ENCODE measurements around the gene CCDC18. TPM values are rescaled to one million over a fixed set of nuclear protein-coding genes. Genes with fewer than 3 reads are reported as not detected.

Gene CCDC18
- total RNA-seq, 1 donor from 2014 or later, result 3.4 TPM

DNA sequence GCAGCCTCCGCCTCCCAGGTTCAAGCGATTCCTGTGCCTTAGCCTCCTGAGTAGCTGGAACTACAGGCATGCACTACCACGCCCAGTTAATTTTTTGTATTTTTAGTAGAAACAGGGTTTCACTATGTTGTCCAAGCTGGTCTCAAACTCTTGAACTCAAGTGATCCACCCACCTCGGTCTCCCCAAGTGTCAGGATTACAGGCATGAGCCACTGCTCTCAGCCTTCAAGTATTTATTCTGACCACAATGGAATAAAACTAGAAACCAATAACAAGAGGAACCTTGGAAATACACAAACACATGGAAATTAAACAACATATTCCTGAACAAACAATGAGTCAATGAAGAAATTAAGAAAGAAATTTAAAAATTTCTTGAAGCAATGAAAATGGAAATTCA lies 132.5 kb downstream of the CCDC18 start:
- no peaks in the 10 kb centered on the region for H3K27me3 ChIP-seq (ENCODE audit: control insufficient read depth, insufficient read depth, low read length)
- H3K36me3 ChIP-seq (ENCODE audit: control insufficient read depth, insufficient read depth, low read length), result no peaks in the 10 kb centered on the region
- DNase-seq (ENCODE audit: low read depth), result no peak
- no peak for FAIRE-seq
- no peak overlapping the region for H3K4me3 ChIP-seq (ENCODE audit: low read depth, low read length)
- TF ChIP-seq CTCF (IDR thresholded peaks at IDR 0.05; ENCODE audit: insufficient read depth, low read length, severe bottlenecking), result no peak

DNA sequence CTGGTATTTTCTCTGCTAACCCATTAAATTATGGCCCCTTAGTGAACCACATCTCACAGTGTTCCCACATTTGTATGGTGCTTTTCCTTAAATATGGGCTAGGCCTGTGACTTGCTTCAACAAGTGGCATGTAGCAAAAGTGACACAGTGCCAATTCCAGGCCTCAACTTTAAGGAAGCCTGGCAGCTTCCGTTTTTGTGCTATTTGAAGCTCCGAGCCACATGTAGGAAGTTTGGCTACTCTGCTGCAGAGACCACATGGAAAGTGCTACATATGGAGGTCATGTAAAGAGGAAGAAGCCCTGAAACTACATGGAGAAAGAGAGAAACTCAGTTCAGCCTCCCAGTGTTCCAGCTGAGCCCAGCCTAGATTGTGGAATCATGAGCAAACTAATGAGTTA lies 136.7 kb downstream of the CCDC18 start:
- Histone ChIP-seq H3K36me3 (ENCODE audit: control insufficient read depth, insufficient read depth, low read length) (peaks cover 2% of the 10 kb centered on the region), H3K4me3 (ENCODE audit: low read depth, low read length) (no peak overlapping the region), H3K27me3 (ENCODE audit: control insufficient read depth, insufficient read depth, low read length) (no peaks in the 10 kb centered on the region)
- no peak for DNase-seq (ENCODE audit: low read depth)
- no peak for TF ChIP-seq CTCF (IDR thresholded peaks at IDR 0.05; ENCODE audit: insufficient read depth, low read length, severe bottlenecking)
- no peak for FAIRE-seq

DNA sequence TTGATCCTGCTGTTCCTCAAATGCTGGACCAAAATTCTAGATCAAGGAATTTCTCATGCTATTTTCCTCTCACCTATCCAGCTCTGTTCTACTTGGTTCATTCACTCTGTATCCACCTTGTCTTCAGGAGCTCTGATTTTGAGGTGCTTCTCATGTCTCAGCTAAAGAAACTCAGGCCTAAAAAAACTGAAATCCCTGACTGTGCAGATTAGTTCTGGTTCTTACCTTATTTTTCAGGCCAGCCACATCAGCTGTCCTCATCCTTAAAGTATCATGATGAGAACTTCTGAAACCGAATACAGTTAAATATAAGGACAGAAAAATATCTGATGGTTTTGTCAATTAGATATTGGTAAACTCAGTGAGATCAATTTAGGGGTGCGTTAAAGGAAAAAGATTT lies 137.4 kb downstream of the CCDC18 start:
- Histone ChIP-seq H3K27me3 (ENCODE audit: control insufficient read depth, insufficient read depth, low read length) (no peaks in the 10 kb centered on the region), H3K4me3 (ENCODE audit: low read depth, low read length) (no peak overlapping the region), H3K36me3 (ENCODE audit: control insufficient read depth, insufficient read depth, low read length) (peaks cover 2% of the 10 kb centered on the region)
- DNase-seq (ENCODE audit: low read depth) (no peak), FAIRE-seq (no peak)
- no peak for TF ChIP-seq CTCF (IDR thresholded peaks at IDR 0.05; ENCODE audit: insufficient read depth, low read length, severe bottlenecking)

- Histone ChIP-seq H3K27me3 (ENCODE audit: control insufficient read depth, insufficient read depth, low read length) (no peaks in the 10 kb centered on the region), H3K36me3 (ENCODE audit: control insufficient read depth, insufficient read depth, low read length) (peaks cover 2% of the 10 kb centered on the region), H3K4me3 (ENCODE audit: low read depth, low read length) (no peak overlapping the region)
- no peak for DNase-seq (ENCODE audit: low read depth)
- FAIRE-seq, result no peak
- no peak for TF ChIP-seq CTCF (IDR thresholded peaks at IDR 0.05; ENCODE audit: insufficient read depth, low read length, severe bottlenecking)
These were observed 141.2 kb downstream of the CCDC18 start for GRCh38 chr1:93321720-93322119.

GRCh38 chr1:93322349-93322748 lies 141.8 kb downstream of the CCDC18 start:
- peak; percentile 94 for FAIRE-seq
- peak; percentile 95 for DNase-seq (ENCODE audit: low read depth)
- TF ChIP-seq CTCF (IDR thresholded peaks at IDR 0.05; ENCODE audit: insufficient read depth, low read length, severe bottlenecking), result no peak
- Histone ChIP-seq H3K36me3 (ENCODE audit: control insufficient read depth, insufficient read depth, low read length) (peaks cover 2% of the 10 kb centered on the region), H3K4me3 (ENCODE audit: low read depth, low read length) (no peak overlapping the region), H3K27me3 (ENCODE audit: control insufficient read depth, insufficient read depth, low read length) (no peaks in the 10 kb centered on the region)

DNA sequence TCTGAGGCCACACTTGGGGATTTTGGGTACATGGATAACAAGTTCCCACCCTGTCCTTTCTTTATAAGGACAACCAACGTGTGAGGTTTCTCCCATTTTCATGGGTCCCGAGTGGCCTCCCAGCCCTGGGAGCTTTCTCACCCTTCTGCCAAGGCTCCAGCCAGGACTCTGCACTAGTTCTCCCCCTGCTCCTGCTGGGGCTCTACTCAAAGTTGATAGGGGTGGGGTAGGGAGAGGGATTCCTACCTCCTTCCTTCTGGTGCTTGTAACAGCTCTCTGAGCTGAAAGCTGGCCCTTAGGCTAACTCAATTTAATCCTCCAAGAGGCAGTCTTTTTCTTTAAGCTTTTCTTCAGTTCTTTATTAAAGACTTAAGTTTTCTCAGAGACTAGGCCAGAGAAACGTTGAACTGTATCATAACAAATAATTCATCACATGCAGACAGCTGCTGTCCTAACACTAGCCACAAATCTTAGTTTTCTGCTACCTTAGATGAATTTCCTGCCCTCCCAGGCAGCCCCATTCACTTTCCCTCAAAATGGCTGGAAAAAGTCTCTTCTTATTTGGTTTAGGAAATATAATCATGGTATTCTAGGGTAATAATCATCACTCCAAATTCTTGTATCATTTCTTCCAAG lies 142.8 kb downstream of the CCDC18 start:
- H3K36me3 ChIP-seq (ENCODE audit: control insufficient read depth, insufficient read depth, low read length), result peaks cover 2% of the 10 kb centered on the region
- TF ChIP-seq CTCF (IDR thresholded peaks at IDR 0.05; ENCODE audit: insufficient read depth, low read length, severe bottlenecking), result no peak
- FAIRE-seq (no peak), DNase-seq (ENCODE audit: low read depth) (no peak)
- no peaks in the 10 kb centered on the region for H3K27me3 ChIP-seq (ENCODE audit: control insufficient read depth, insufficient read depth, low read length)
- H3K4me3 ChIP-seq (ENCODE audit: low read depth, low read length), result no peak overlapping the region
